GM18507 (cell line): ENCODE measurements around the gene CERS2.

Experiments
- DNase-seq: peaks from one replicate; pipeline ENCODE4 v3.0.0; 2011; ENCODE audit warnings: low read depth; ENCODE audit not compliant: insufficient read length; ENCODE audit errors: extremely low spot score
- FAIRE-seq: peaks from 2 replicates; lab custom pipeline; 2011; peaks lifted over from hg19 to GRCh38; lab: Jason Lieb, UNC

The CERS2 gene

GRCh38 chr1:150926097-150926741 lies 48.4 kb downstream of the CERS2 start, which contains the start of gene SETDB1:
Gene SETDB1, plus strand, starts transcription at chr1:150926363. Its CDS starts 1,352 bp downstream, at chr1:150927715.
- peak; percentile 75 for DNase-seq
- peak; percentile 99 for FAIRE-seq

- FAIRE-seq, result no peak
Measured at GRCh38 chr1:150925080-150925479, 49.6 kb downstream of the CERS2 start.

DNA sequence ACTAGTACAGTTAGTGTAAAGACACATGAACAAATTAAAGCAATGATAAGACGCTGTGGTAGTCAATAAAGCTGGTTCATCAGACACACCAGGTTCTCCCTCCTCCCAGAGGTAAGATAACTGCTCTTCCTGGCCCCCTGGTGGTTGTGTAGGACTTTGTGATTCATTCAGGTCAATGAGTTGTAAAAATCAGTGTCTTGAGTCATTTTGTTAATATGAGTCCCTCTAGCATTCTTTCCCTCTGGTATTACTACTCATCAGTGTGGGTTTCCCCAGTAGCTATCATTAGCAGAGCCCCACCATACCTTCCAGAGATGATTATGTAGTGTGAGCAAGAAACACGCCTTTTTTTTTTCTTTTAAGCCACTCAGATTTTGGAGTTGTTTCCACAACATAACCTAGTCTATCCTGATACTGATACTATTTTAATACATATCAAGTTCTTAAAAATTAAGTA lies 52.1 kb downstream of the CERS2 start:
- peak; percentile 91 for FAIRE-seq
- DNase-seq, result peak; percentile 60

More at GRCh38 chr1:150925080-150925479, 49.6 kb downstream of the CERS2 start:
- no peak for DNase-seq

GRCh38 chr1:150917387-150917786 lies 57.2 kb downstream of the CERS2 start:
- no peak for FAIRE-seq

More at GRCh38 chr1:150917387-150917786, 57.2 kb downstream of the CERS2 start:
- DNase-seq, result no peak
